Activated T-cell treated with anti-CD3 and anti-CD28 coated beads, Interleukin-2, amount 50 U/mL, for 4 hours (primary cell): ENCODE measurements around the gene COL5A2. TPM values are rescaled to one million over a fixed set of nuclear protein-coding genes. Genes with fewer than 3 reads are reported as not detected.

Experiments used
- ATAC-seq, 2 donors: fragments of 200-7000 bp; cut with Tn5 transposase; one replicate each; pipeline ENCODE4 v1.10.0; 2021
- DNase-seq: peaks from one replicate; pipeline ENCODE4 v3.0.0-alpha.2; 2020
- H3K27me3 Mint-ChIP-seq: one replicate; pipeline ENCODE4 v1.8.0; 2021; ENCODE audit warnings: low read depth, mixed read lengths
- H3K36me3 Mint-ChIP-seq: one replicate; pipeline ENCODE4 v1.8.0; 2022; ENCODE audit warnings: mixed read lengths; ENCODE audit not compliant: insufficient read depth
- H3K4me1 Mint-ChIP-seq: one replicate; pipeline ENCODE4 v1.8.0; 2021; ENCODE audit warnings: low read depth, mixed read lengths
- H3K4me3 Mint-ChIP-seq: one replicate; pipeline ENCODE4 v1.8.0; 2021; ENCODE audit warnings: mild to moderate bottlenecking, moderate library complexity, mixed read lengths
- H3K9me3 Mint-ChIP-seq: one replicate; pipeline ENCODE4 v1.8.0; 2021; ENCODE audit warnings: mixed read lengths
- total RNA-seq, 3 donors: library from RNA; stranded (reverse); gene quantifications; one replicate each; pipeline ENCODE4 v1.2.1, GENCODE V29; 2021

COL5A2 gene
- total RNA-seq, 3 donors from 2014 or later = 2.1 to 9.5 (median 4.4) TPM

- Mint-ChIP-seq H3K9me3 (no peaks in the 10 kb centered on the region), H3K4me1 (peaks cover 3% of the 10 kb centered on the region), H3K4me3 (no peak overlapping the region), H3K27me3 (no peaks in the 10 kb centered on the region), H3K36me3 (no peaks in the 10 kb centered on the region)
- DNase-seq = no peak
- no peak for ATAC-seq
Observed at GRCh38 chr2:189146553-189146952, 33.0 kb downstream of the COL5A2 start.

GRCh38 chr2:189144700-189145211 lies 34.8 kb downstream of the COL5A2 start:
- Mint-ChIP-seq H3K36me3 (no peaks in the 10 kb centered on the region), H3K9me3 (no peaks in the 10 kb centered on the region), H3K4me3 (no peak overlapping the region), H3K27me3 (no peaks in the 10 kb centered on the region), H3K4me1 (peaks cover 3% of the 10 kb centered on the region)
- DNase-seq (no peak), ATAC-seq (no peak)

- Mint-ChIP-seq H3K27me3 (no peaks in the 10 kb centered on the region), H3K4me3 (no peak overlapping the region), H3K9me3 (no peaks in the 10 kb centered on the region), H3K4me1 (peaks cover 3% of the 10 kb centered on the region), H3K36me3 (no peaks in the 10 kb centered on the region)
- DNase-seq (no peak), ATAC-seq (no peak)
Observed at GRCh38 chr2:189143925-189144324, 35.6 kb downstream of the COL5A2 start.

DNA sequence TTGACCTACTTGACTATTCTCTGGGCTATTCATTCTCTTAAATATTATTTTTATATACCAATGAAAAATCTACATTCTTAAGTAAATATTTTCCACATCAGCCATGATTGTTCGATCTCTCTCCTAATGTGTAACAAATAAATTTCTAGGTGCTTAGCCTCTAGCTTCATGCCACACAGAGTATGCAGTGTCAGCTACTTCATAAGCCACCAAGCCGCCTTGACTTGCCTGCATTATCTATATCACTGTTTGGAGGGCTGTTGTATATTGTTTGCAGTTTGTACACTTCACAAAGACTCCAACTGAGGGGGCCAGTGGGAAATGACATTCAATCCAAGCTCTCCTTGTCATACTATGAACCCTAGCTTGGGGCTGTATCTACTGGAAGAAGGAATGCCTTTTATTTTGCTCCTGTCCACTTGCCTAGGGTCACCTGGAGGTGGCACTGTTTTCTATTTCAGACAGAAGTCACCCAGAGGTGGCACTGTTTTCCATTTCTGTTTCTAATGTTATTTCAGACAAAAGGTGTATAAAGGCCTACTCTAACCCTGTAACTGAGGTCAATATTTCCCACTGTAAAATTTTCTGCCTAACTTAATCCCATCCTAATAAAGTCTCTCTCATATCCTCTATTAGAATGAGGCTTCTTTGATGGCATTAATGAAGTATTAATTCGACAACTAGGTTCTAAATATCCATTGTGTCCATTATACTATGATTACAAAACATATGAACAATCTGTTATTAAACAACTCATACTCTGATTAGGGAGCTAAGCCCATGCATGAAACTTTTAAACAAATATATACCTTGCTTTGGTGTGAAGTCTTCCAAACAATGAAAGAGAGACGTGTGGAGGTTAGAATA lies 36.4 kb downstream of the COL5A2 start:
- Mint-ChIP-seq H3K4me3 (no peak overlapping the region), H3K36me3 (no peaks in the 10 kb centered on the region), H3K4me1 (peaks cover 3% of the 10 kb centered on the region), H3K27me3 (no peaks in the 10 kb centered on the region), H3K9me3 (no peaks in the 10 kb centered on the region)
- ATAC-seq (peak; percentile 69 to 74), DNase-seq (peak; percentile 12)

DNA sequence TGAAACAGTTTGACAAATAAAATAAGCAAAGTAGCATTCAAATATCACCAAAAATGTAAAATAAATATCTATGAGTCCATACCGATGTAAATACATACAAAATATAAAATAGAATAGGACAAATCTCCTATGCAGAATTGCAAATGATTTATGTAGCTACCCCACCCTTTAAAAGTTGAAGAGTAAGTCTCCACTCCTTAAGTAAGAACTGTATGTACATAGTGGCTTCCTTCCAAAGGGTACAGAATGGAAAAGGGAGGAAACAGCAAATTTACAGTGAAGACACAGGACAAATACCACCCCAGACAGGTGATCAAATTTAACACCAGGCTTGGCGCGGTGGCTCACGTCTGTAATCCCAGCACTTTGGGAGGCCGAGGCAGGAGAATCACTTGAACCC lies 40.8 kb downstream of the COL5A2 start:
- Mint-ChIP-seq H3K27me3 (no peaks in the 10 kb centered on the region), H3K36me3 (no peaks in the 10 kb centered on the region), H3K9me3 (no peaks in the 10 kb centered on the region), H3K4me1 (peaks cover 3% of the 10 kb centered on the region), H3K4me3 (no peak overlapping the region)
- ATAC-seq (no peak), DNase-seq (no peak)

GRCh38 chr2:189137519-189137918 lies 42.0 kb downstream of the COL5A2 start:
- Mint-ChIP-seq H3K9me3 (no peaks in the 10 kb centered on the region), H3K4me1 (no peaks in the 10 kb centered on the region), H3K4me3 (no peak overlapping the region), H3K27me3 (no peaks in the 10 kb centered on the region), H3K36me3 (no peaks in the 10 kb centered on the region)
- DNase-seq (no peak), ATAC-seq (no peak)

GRCh38 chr2:189134485-189134884 lies 45.1 kb downstream of the COL5A2 start:
- ATAC-seq = no peak
- Mint-ChIP-seq H3K4me3 (no peak overlapping the region), H3K27me3 (no peaks in the 10 kb centered on the region), H3K4me1 (no peaks in the 10 kb centered on the region), H3K9me3 (no peaks in the 10 kb centered on the region), H3K36me3 (no peaks in the 10 kb centered on the region)
- DNase-seq = no peak

GRCh38 chr2:189131991-189132390 lies 47.6 kb downstream of the COL5A2 start:
- Mint-ChIP-seq H3K36me3 (no peaks in the 10 kb centered on the region), H3K27me3 (no peaks in the 10 kb centered on the region), H3K4me3 (no peak overlapping the region), H3K9me3 (no peaks in the 10 kb centered on the region), H3K4me1 (no peaks in the 10 kb centered on the region)
- DNase-seq (no peak), ATAC-seq (no peak)

DNA sequence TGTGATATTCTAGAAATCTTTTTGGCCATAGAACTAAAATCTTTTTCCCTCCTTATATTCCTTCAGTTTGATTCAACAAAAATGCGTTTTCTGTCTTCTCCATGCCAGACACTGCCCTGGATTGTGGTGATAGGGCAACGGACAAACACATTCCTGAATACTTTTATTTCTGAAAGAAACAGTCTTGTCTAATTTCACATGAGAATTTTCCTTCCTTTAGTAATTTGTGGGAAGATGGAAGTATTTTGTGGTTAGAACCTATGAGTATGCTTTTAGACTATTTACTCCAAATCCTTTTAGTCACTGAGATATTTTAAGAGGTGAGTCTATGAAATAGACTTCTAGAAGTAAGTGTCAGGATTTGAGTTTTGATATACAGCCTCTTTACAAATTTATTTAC lies 49.6 kb downstream of the COL5A2 start:
- H3K4me3 Mint-ChIP-seq = no peak overlapping the region
- no peaks in the 10 kb centered on the region for H3K36me3 Mint-ChIP-seq
- no peak for ATAC-seq

GRCh38 chr2:189128970-189129369 lies 50.6 kb downstream of the COL5A2 start:
- ATAC-seq = no peak
- H3K4me3 Mint-ChIP-seq = no peak overlapping the region
- no peaks in the 10 kb centered on the region for H3K4me1 Mint-ChIP-seq
- H3K27me3 Mint-ChIP-seq = no peaks in the 10 kb centered on the region
- no peaks in the 10 kb centered on the region for H3K36me3 Mint-ChIP-seq
- no peaks in the 10 kb centered on the region for H3K9me3 Mint-ChIP-seq
- DNase-seq = no peak

More for the DNA sequence above, 49.6 kb downstream of the COL5A2 start:
- no peak for DNase-seq
- Mint-ChIP-seq H3K9me3 (no peaks in the 10 kb centered on the region), H3K27me3 (no peaks in the 10 kb centered on the region), H3K4me1 (no peaks in the 10 kb centered on the region)

DNA sequence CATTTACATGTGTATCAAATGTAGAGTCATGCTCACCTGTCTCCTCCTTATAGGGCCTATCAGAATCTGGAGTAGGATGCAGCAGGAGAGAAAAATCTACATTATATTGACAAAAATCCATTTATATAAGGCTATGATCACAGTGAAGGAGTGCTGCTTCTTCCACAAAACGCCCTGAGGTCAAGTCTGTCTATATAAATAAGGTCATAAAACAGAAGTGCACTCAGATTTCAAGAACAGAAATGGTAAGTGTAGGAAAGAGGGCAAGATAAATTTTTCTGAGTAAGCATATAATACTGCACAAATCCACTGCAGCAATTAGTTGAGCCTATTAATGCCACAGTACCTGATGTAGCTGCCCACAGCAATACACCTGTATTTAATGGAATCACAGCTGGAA lies 51.8 kb downstream of the COL5A2 start:
- Mint-ChIP-seq H3K4me1 (no peaks in the 10 kb centered on the region), H3K27me3 (no peaks in the 10 kb centered on the region)

DNA sequence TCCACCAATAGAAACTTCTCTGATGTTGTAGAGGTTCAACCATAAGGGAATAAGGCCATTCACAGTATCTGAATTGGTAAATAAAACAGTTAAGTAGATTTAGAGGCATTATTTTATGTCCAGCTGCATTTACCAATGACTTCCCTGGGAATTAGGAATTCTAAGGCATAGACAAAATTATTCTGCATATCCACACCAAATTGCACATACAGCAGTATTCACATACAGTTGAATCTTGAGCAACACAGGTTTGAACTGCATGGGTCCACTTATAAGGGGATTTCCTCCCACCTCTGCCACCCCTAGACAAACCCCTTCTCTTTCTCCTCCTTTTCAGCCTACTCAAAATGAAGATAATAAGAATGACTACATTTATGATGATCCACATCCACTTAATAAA lies 54.4 kb downstream of the COL5A2 start:
- ATAC-seq (no peak), DNase-seq (no peak)
- no peaks in the 10 kb centered on the region for H3K27me3 Mint-ChIP-seq
- H3K4me1 Mint-ChIP-seq = no peaks in the 10 kb centered on the region
- no peaks in the 10 kb centered on the region for H3K36me3 Mint-ChIP-seq
- no peak overlapping the region for H3K4me3 Mint-ChIP-seq
- H3K9me3 Mint-ChIP-seq = no peaks in the 10 kb centered on the region

More for the DNA sequence above, 51.8 kb downstream of the COL5A2 start:
- no peak for DNase-seq
- Mint-ChIP-seq H3K36me3 (no peaks in the 10 kb centered on the region), H3K4me3 (no peak overlapping the region), H3K9me3 (no peaks in the 10 kb centered on the region)
- no peak for ATAC-seq

DNA sequence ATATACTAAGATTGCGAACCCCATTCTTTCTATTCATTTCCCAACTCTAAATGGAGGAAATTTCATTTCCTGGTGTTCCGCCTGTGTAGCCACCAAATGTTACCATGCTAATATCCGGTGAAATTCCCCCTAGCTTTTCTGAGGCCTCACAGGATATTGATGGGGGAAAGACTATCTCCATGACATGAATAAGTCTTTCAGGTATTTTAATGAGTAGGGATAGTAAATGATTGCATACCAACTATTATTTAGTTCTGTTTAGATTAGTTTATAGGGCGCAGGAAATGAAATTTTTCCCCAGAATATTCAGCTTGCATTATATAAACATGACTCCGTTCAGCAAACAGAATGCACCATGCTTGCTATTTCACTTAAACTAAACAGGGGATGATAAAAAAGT lies 55.4 kb downstream of the COL5A2 start:
- DNase-seq = no peak

GRCh38 chr2:189118386-189118785 lies 61.2 kb downstream of the COL5A2 start:
- ATAC-seq (no peak), DNase-seq (no peak)
- Mint-ChIP-seq H3K36me3 (no peaks in the 10 kb centered on the region), H3K4me1 (no peaks in the 10 kb centered on the region), H3K27me3 (no peaks in the 10 kb centered on the region), H3K9me3 (no peaks in the 10 kb centered on the region), H3K4me3 (no peak overlapping the region)

More for the DNA sequence above, 55.4 kb downstream of the COL5A2 start:
- no peak for ATAC-seq
- H3K4me1 Mint-ChIP-seq = no peaks in the 10 kb centered on the region
- no peaks in the 10 kb centered on the region for H3K36me3 Mint-ChIP-seq
- no peaks in the 10 kb centered on the region for H3K9me3 Mint-ChIP-seq
- no peak overlapping the region for H3K4me3 Mint-ChIP-seq
- no peaks in the 10 kb centered on the region for H3K27me3 Mint-ChIP-seq

GRCh38 chr2:189116979-189117378 lies 62.6 kb downstream of the COL5A2 start:
- ATAC-seq (no peak), DNase-seq (no peak)
- no peaks in the 10 kb centered on the region for H3K4me1 Mint-ChIP-seq
- H3K27me3 Mint-ChIP-seq = no peaks in the 10 kb centered on the region
- H3K4me3 Mint-ChIP-seq = no peak overlapping the region
- H3K9me3 Mint-ChIP-seq = no peaks in the 10 kb centered on the region
- no peaks in the 10 kb centered on the region for H3K36me3 Mint-ChIP-seq
